ENCODE results near the gene RAD51.

DNA sequence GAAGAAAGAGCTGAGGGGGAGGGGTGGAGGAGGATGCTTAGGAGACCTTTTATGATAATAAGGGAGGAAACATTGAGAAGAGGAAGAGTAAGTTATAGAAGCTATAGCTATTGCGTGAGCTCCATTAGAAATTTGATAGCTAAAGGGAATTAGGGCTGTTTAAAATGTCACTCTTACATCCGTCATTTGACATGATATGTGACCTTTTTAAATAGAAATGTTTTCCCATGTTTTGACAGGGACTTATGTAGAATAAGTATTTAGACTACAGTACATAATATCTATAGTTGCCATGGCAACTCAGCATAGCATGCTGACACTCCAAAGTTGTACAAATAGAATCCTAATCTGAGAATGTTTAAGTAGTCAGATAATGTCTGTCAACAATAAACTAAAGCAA is 19.2 kb downstream of the RAD51 start:
- TF ChIP-seq, protein P1, sequence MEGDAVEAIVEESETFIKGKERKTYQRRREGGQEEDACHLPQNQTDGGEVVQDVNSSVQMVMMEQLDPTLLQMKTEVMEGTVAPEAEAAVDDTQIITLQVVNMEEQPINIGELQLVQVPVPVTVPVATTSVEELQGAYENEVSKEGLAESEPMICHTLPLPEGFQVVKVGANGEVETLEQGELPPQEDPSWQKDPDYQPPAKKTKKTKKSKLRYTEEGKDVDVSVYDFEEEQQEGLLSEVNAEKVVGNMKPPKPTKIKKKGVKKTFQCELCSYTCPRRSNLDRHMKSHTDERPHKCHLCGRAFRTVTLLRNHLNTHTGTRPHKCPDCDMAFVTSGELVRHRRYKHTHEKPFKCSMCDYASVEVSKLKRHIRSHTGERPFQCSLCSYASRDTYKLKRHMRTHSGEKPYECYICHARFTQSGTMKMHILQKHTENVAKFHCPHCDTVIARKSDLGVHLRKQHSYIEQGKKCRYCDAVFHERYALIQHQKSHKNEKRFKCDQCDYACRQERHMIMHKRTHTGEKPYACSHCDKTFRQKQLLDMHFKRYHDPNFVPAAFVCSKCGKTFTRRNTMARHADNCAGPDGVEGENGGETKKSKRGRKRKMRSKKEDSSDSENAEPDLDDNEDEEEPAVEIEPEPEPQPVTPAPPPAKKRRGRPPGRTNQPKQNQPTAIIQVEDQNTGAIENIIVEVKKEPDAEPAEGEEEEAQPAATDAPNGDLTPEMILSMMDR (IDR thresholded peaks at IDR 0.05; ENCODE audit: low read length) = no peak
- no peak for TF ChIP-seq EZH2 (optimal IDR thresholded peaks at IDR 0.05; ENCODE audit: low read depth, low read length)

Data from MM.1S (cell line).